ENCODE measurements around the gene SLC6A17. TPM values are rescaled to one million over a fixed set of nuclear protein-coding genes. Genes with fewer than 3 reads are reported as not detected.

Gene SLC6A17
- total RNA-seq, 2 experiments from 2014 or later: not detected

DNA sequence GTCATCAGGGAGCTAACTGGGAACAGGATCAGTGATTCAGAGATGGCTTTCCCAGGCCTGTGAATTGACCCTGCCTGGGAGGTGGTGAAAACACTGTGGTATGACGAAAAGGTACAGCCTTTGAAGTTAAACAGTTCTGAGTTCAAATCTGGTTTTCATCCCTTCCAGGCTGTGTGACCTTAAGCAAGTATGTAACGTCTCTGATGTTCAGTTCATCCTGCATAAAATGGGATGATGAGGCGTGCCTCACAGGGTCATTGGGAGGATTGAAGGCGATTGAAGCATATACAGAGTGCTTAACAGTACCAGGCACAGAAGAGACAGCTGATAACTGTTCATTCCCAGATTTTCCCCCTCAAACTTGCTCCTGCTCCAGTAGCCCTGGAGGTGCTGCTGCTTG, 70.8 kb downstream of the SLC6A17 start:
- intact Hi-C loops (cut with DNase I, micrococcal nuclease): no loop called here
- CTCF ChIA-PET: no interaction called here
- no peaks in the 10 kb centered on the region for H3K9me3 ChIP-seq (ENCODE audit: control insufficient read depth in 1 of 2, insufficient read depth in 1 of 2, low read length in 2 of 2)

DNA sequence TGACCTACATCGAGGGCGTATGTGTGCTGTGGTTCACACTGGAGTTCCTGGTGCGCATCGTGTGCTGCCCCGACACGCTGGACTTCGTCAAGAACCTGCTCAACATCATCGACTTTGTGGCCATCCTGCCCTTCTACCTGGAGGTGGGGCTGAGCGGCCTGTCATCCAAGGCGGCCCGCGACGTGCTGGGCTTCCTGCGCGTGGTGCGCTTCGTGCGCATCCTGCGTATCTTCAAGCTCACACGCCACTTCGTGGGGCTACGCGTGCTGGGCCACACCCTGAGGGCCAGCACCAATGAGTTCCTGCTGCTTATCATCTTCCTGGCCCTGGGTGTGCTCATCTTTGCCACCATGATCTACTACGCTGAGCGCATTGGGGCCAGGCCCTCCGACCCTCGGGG, 72.8 kb downstream of the SLC6A17 start:
- H3K4me3 ChIP-seq (ENCODE audit: low read length): no peak overlapping the region
- no peak for ATAC-seq (ENCODE audit: poor library complexity)
- H3K4me1 ChIP-seq (ENCODE audit: insufficient read depth, low read length): no peaks in the 10 kb centered on the region
- peaks cover 18% of the 10 kb centered on the region for H3K36me3 Mint-ChIP-seq (ENCODE audit: low read depth)
- no peak for DNase-seq
- TF ChIP-seq, protein P1, sequence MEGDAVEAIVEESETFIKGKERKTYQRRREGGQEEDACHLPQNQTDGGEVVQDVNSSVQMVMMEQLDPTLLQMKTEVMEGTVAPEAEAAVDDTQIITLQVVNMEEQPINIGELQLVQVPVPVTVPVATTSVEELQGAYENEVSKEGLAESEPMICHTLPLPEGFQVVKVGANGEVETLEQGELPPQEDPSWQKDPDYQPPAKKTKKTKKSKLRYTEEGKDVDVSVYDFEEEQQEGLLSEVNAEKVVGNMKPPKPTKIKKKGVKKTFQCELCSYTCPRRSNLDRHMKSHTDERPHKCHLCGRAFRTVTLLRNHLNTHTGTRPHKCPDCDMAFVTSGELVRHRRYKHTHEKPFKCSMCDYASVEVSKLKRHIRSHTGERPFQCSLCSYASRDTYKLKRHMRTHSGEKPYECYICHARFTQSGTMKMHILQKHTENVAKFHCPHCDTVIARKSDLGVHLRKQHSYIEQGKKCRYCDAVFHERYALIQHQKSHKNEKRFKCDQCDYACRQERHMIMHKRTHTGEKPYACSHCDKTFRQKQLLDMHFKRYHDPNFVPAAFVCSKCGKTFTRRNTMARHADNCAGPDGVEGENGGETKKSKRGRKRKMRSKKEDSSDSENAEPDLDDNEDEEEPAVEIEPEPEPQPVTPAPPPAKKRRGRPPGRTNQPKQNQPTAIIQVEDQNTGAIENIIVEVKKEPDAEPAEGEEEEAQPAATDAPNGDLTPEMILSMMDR (IDR thresholded peaks at IDR 0.05): no peak
- ChIA-PET CTCF (interaction anchor here (0.5 kb wide), 1 partner anchor 56 kb away, joined by 3 read pairs; no protein-coding TSS in a partner anchor), POLR2A (no interaction called here)
- H3K27ac Mint-ChIP-seq: no peak overlapping the region
- H3K27ac ChIP-seq (ENCODE audit: low read depth in 1 of 2, low read length in 2 of 2): no peak overlapping the region
- H3K4me3 Mint-ChIP-seq: no peak overlapping the region
- no peaks in the 10 kb centered on the region for H3K9me3 Mint-ChIP-seq
- H3K27me3 Mint-ChIP-seq: no peaks in the 10 kb centered on the region
- H3K9me3 ChIP-seq (ENCODE audit: control insufficient read depth in 1 of 2, insufficient read depth in 1 of 2, low read length in 2 of 2): no peaks in the 10 kb centered on the region
- intact Hi-C loops (cut with DNase I, micrococcal nuclease): no loop called here
- H3K4me1 Mint-ChIP-seq (ENCODE audit: low read depth): no peaks in the 10 kb centered on the region
- H3K27me3 ChIP-seq (ENCODE audit: control insufficient read depth in 1 of 2, insufficient read depth in 2 of 2, low read length in 2 of 2): no peaks in the 10 kb centered on the region
- peaks cover 14% of the 10 kb centered on the region for H3K36me3 ChIP-seq (ENCODE audit: insufficient read depth, low read length)

More for the DNA sequence above, 70.8 kb downstream of the SLC6A17 start:
- Histone ChIP-seq H3K4me1 (ENCODE audit: insufficient read depth, low read length) (peaks cover under 1% of the 10 kb centered on the region), H3K4me3 (ENCODE audit: low read length) (no peak overlapping the region), H3K27me3 (ENCODE audit: control insufficient read depth in 1 of 2, insufficient read depth in 2 of 2, low read length in 2 of 2) (no peaks in the 10 kb centered on the region), H3K27ac (ENCODE audit: low read depth in 1 of 2, low read length in 2 of 2) (no peak overlapping the region), H3K36me3 (ENCODE audit: insufficient read depth, low read length) (peaks cover 10% of the 10 kb centered on the region)
- POLR2A ChIA-PET: no interaction called here
- no peak for DNase-seq
- no peak overlapping the region for H3K27ac Mint-ChIP-seq
- H3K9me3 Mint-ChIP-seq: no peaks in the 10 kb centered on the region
- no peak for ATAC-seq (ENCODE audit: poor library complexity)
- H3K4me3 Mint-ChIP-seq: no peak overlapping the region
- peaks cover 8% of the 10 kb centered on the region for H3K36me3 Mint-ChIP-seq (ENCODE audit: low read depth)
- TF ChIP-seq, protein P1 (IDR thresholded peaks at IDR 0.05): no peak
- no peaks in the 10 kb centered on the region for H3K27me3 Mint-ChIP-seq
- no peaks in the 10 kb centered on the region for H3K4me1 Mint-ChIP-seq (ENCODE audit: low read depth)

DNA sequence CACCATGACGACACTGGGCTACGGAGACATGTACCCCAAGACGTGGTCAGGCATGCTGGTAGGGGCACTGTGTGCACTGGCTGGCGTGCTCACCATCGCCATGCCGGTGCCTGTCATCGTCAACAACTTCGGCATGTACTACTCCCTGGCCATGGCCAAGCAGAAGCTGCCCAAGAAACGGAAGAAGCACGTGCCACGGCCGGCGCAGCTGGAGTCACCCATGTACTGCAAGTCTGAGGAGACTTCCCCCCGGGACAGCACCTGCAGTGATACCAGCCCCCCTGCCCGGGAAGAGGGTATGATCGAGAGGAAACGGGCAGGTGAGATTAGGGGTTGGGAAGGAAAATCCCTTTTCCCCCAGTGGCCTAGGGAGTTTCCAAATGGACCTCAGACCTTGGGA, 73.3 kb downstream of the SLC6A17 start:
- H3K4me3 Mint-ChIP-seq: no peak overlapping the region
- Histone ChIP-seq H3K4me3 (ENCODE audit: low read length) (no peak overlapping the region), H3K4me1 (ENCODE audit: insufficient read depth, low read length) (no peaks in the 10 kb centered on the region), H3K27ac (ENCODE audit: low read depth in 1 of 2, low read length in 2 of 2) (no peak overlapping the region), H3K36me3 (ENCODE audit: insufficient read depth, low read length) (peaks cover 14% of the 10 kb centered on the region), H3K9me3 (ENCODE audit: control insufficient read depth in 1 of 2, insufficient read depth in 1 of 2, low read length in 2 of 2) (no peaks in the 10 kb centered on the region), H3K27me3 (ENCODE audit: control insufficient read depth in 1 of 2, insufficient read depth in 2 of 2, low read length in 2 of 2) (no peaks in the 10 kb centered on the region)
- DNase-seq (no peak), ATAC-seq (ENCODE audit: poor library complexity) (no peak)
- intact Hi-C loops (cut with DNase I, micrococcal nuclease): no loop called here
- TF ChIP-seq, protein P1 (IDR thresholded peaks at IDR 0.05): no peak
- CTCF ChIA-PET: interaction anchor here (0.5 kb wide), 1 partner anchor 56 kb away, joined by 3 read pairs; no protein-coding TSS in a partner anchor
- no peaks in the 10 kb centered on the region for H3K27me3 Mint-ChIP-seq
- H3K9me3 Mint-ChIP-seq: no peaks in the 10 kb centered on the region
- no peaks in the 10 kb centered on the region for H3K4me1 Mint-ChIP-seq (ENCODE audit: low read depth)
- no peak overlapping the region for H3K27ac Mint-ChIP-seq
- POLR2A ChIA-PET: no interaction called here
- peaks cover 18% of the 10 kb centered on the region for H3K36me3 Mint-ChIP-seq (ENCODE audit: low read depth)
